OCI-LY7 (cell line): ENCODE results near the gene DNAH17. TPM values are rescaled to one million over a fixed set of nuclear protein-coding genes. Genes with fewer than 3 reads are reported as not detected.
"Not testable (repeated sequence)": the region's sequence is repeated elsewhere in the genome, so short reads cannot be mapped to it uniquely, and the experiment has no call there.

Experiments
- BruUV-seq: library from RNA; stranded (reverse); fragments of 400-500 nt; replicated peaks from 2 replicates; lab custom pipeline; 2021; lab: Mats Ljungman, UMichigan
- CTCF ChIA-PET: fragments of 300-600 bp; sonication (Branson Sonifier 250); formaldehyde crosslinking; loops from one replicate; lab custom pipeline; 2022; ENCODE audit warnings: antibody characterized with exemption; ENCODE audit not compliant: unreplicated experiment; lab: Charles Lee
- POLR2A ChIA-PET: fragments of 300-600 bp; sonication (Branson Sonifier 250); formaldehyde crosslinking; loops from one replicate; lab custom pipeline; 2022; ENCODE audit warnings: antibody characterized with exemption; lab: Charles Lee
- DNase-seq: peaks from one replicate; pipeline ENCODE4 v3.0.0-alpha.2; 2015; ENCODE audit warnings: low spot score
- H2AFZ ChIP-seq: fragments of 200-600 bp; sonication (generic), shearing (Covaris generic); 2 replicates; pipeline ENCODE4 v1.6.1; 2014; ENCODE audit warnings: mild to moderate bottlenecking, antibody characterized with exemption, low read length, moderate library complexity
- H3K27ac ChIP-seq: fragments of 200-600 bp; sonication (generic); 2 replicates; pipeline ENCODE4 v1.5.1; 2014; ENCODE audit warnings: mixed run types, low read depth, mild to moderate bottlenecking, moderate library complexity, low read length, inconsistent platforms; ENCODE audit not compliant: poor library complexity, severe bottlenecking
- H3K36me3 ChIP-seq: fragments of 200-600 bp; sonication (generic); 2 replicates; pipeline ENCODE4 v1.6.1; 2014; ENCODE audit warnings: mild to moderate bottlenecking, antibody characterized with exemption, low read length, moderate library complexity, mixed read lengths; ENCODE audit not compliant: insufficient read depth
- H3K4me1 ChIP-seq: fragments of 200-600 bp; sonication (generic); 2 replicates; pipeline ENCODE4 v1.5.1; 2014; ENCODE audit warnings: mild to moderate bottlenecking, low read length; ENCODE audit not compliant: insufficient read depth, poor library complexity, severe bottlenecking
- H3K4me2 ChIP-seq: fragments of 200-600 bp; sonication (generic); 2 replicates; pipeline ENCODE4 v1.6.1; 2014; ENCODE audit warnings: mild to moderate bottlenecking, low read length
- H3K4me3 ChIP-seq: fragments of 200-600 bp; sonication (generic); 2 replicates; pipeline ENCODE4 v1.5.1; 2014; ENCODE audit warnings: mild to moderate bottlenecking, low read depth, low read length; ENCODE audit not compliant: poor library complexity, severe bottlenecking
- H3K79me2 ChIP-seq: fragments of 200-600 bp; sonication (generic); 2 replicates; pipeline ENCODE4 v1.6.1; 2016; ENCODE audit warnings: low read depth, mild to moderate bottlenecking, low read length, moderate library complexity, mixed read lengths; ENCODE audit not compliant: insufficient read depth
- H3K9me2 ChIP-seq: fragments of 200-600 bp; sonication (generic); 2 replicates; pipeline ENCODE4 v1.6.1; 2016; ENCODE audit warnings: mild to moderate bottlenecking, low read length, mixed read lengths; ENCODE audit not compliant: insufficient read depth
- H3K9me3 ChIP-seq: fragments of 200-600 bp; sonication (generic); 2 replicates; pipeline ENCODE4 v1.6.1; 2014; ENCODE audit warnings: mild to moderate bottlenecking, mixed run types, low read length, mixed read lengths
- H4K20me1 ChIP-seq: fragments of 200-600 bp; sonication (generic); 2 replicates; pipeline ENCODE4 v1.6.1; 2014; ENCODE audit warnings: mild to moderate bottlenecking, antibody characterized with exemption, low read length, moderate library complexity, mixed read lengths; ENCODE audit not compliant: insufficient read depth
- EZH2phosphoT487 ChIP-seq: fragments of 200-600 bp; sonication (generic); IDR thresholded peaks from 2 replicates; pipeline ENCODE4 v1.6.1; 2018; ENCODE audit warnings: low read depth, borderline replicate concordance, mild to moderate bottlenecking, mixed run types, antibody characterized with exemption, low read length, moderate library complexity, mixed read lengths
- intact Hi-C: fragments of 100-400 bp; cut with micrococcal nuclease; formaldehyde crosslinking; loops from one replicate; pipeline ENCODE4 v1.10.0; 2022; ENCODE audit not compliant: unreplicated experiment
- total RNA-seq, 2 experiments: library from RNA; depleted of rRNA in 1 of 2; stranded (reverse); fragments of >200 nt in 1 of 2; shearing (Covaris generic) in 1 of 2; gene quantifications; 2 replicates each; pipeline ENCODE4 v1.2.3, GENCODE V29; 2014 to 2022
- TF ChIP-seq, protein P1 (sequence below): fragments of 200-600 bp; sonication (generic); conservative IDR thresholded peaks from 2 replicates; pipeline ENCODE4 v1.5.1; 2014; ENCODE audit warnings: mild to moderate bottlenecking, antibody characterized with exemption, low read length, moderate library complexity, mixed read lengths

DNAH17 gene
- total RNA-seq, 2 experiments from 2014 or later: 0.89 to 1.1 TPM

DNA sequence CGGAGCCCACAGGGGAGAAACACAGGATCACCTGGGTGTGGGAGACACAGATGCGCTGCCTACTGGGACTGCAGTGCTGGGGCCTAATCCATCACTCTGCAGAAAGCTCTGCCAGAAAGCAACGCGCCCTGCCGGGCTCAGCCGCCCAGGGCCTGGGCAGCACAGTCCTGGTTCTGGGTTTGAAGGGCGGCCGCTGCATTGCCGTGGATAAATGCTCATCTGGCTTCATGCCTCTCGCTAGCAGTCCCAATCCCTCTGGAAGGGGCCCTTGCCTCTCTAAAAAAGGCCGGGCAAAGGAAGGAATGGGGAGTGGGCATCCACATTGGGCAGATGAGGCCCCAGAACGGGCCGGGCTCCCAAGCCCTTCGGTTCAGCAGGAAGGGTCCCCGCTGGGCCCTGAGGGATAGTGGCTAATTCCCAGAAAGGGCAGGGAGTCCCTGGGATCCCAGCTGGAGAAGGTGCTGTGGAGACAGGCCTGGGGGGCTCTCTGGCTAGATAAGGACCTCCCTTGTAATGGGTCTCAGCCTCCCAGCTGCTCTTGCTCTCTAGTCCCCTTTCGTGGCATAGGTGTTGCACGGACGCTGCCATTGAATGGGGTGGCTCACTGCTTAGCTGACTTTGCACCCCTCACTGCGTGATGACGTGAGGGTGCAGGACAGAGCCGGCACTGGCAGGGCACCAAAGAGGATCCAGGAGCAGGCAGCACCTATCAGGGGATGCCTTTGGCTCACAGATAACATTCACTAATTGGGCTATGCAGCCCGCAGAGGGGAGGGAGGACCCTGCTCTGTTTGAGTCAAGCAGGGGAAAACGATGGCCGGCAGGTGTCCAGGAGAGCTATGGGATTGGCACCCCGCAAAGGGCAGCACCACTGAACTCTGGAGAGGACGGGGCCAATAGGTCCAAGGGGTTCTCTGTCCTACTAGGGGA lies 110.1 kb downstream of the DNAH17 start:
- ChIA-PET POLR2A (no interaction called here), CTCF (no interaction called here)
- intact Hi-C loops: no loop called here
- Histone ChIP-seq H4K20me1 (no peaks in the 10 kb centered on the region), H3K79me2 (no peaks in the 10 kb centered on the region), H2AFZ (no peak overlapping the region), H3K4me1 (no peaks in the 10 kb centered on the region), H3K4me2 (no peak overlapping the region), H3K9me2 (no peaks in the 10 kb centered on the region), H3K27ac (no peak overlapping the region), H3K36me3 (no peaks in the 10 kb centered on the region), H3K9me3 (no peaks in the 10 kb centered on the region), H3K4me3 (no peak overlapping the region)
- no TSS peak for BruUV-seq
- no peak for DNase-seq
- TF ChIP-seq, protein P1, sequence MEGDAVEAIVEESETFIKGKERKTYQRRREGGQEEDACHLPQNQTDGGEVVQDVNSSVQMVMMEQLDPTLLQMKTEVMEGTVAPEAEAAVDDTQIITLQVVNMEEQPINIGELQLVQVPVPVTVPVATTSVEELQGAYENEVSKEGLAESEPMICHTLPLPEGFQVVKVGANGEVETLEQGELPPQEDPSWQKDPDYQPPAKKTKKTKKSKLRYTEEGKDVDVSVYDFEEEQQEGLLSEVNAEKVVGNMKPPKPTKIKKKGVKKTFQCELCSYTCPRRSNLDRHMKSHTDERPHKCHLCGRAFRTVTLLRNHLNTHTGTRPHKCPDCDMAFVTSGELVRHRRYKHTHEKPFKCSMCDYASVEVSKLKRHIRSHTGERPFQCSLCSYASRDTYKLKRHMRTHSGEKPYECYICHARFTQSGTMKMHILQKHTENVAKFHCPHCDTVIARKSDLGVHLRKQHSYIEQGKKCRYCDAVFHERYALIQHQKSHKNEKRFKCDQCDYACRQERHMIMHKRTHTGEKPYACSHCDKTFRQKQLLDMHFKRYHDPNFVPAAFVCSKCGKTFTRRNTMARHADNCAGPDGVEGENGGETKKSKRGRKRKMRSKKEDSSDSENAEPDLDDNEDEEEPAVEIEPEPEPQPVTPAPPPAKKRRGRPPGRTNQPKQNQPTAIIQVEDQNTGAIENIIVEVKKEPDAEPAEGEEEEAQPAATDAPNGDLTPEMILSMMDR: no peak

DNA sequence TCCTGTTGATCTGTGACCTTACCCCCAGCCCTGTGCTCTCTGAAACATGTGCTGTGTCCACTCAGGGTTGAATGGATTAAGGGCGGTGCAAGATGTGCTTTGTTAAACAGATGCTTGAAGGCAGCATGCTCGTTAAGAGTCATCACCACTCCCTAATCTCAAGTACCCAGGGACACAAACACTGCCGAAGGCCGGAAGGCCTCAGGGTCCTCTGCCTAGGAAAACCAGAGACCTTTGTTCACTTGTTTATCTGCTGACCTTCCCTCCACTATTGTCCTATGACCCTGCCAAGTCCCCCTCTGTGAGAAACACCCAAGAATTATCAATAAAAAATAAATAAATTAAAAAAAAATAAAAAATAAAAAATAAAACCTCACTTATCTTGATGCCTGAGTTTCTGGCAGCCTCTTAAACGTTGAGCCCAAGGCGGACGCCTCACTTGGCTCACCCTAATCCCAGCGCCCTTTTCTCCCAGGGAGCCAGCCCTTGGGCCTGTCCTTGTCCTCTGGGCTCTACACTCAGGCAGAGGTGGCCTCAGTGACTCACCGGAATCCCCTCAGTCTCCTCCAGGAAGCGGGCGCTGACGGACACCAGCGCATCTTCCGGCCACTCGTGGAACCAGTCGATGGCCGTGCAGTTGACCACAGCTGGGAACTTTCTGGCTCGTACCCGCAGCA lies 110.9 kb downstream of the DNAH17 start:
- H3K4me1 ChIP-seq, H3K4me3 ChIP-seq, H3K9me2 ChIP-seq, H4K20me1 ChIP-seq, H3K9me3 ChIP-seq, H2AFZ ChIP-seq, H3K36me3 ChIP-seq, CTCF ChIA-PET, H3K79me2 ChIP-seq, POLR2A ChIA-PET, intact Hi-C loops, H3K27ac ChIP-seq, H3K4me2 ChIP-seq, BruUV-seq, DNase-seq: not testable (repeated sequence)

DNA sequence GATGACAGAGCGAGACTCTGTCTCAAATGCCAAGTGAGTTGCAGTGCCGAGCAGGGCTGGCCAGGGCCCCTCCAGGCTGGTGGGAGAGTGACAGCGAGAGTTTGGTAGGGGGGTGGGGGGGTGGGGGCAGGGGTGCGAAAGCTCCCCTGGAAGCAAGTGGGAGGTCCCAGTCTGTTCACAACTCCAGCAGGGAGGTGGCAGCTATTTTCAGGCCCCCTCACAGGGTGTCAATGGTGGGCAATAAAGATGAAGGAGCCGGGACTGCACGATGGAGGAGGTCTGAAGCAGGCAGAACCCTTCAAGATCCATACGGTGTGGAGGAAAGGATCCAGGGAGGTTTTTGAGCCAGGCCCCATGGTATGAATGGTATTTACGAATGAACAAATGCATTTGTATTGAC lies 115.0 kb downstream of the DNAH17 start:
- no peaks in the 10 kb centered on the region for H4K20me1 ChIP-seq
- no peak overlapping the region for H3K27ac ChIP-seq
- no peak for DNase-seq
- ChIA-PET CTCF (no interaction called here), POLR2A (no interaction called here)
- no peaks in the 10 kb centered on the region for H3K9me2 ChIP-seq
- H3K4me3 ChIP-seq: no peak overlapping the region
- no peaks in the 10 kb centered on the region for H3K9me3 ChIP-seq
- intact Hi-C loops: no loop called here
- no peak for TF ChIP-seq EZH2phosphoT487
- TF ChIP-seq, protein P1: no peak
- H3K79me2 ChIP-seq: no peaks in the 10 kb centered on the region
- no TSS peak for BruUV-seq
- no peaks in the 10 kb centered on the region for H3K4me1 ChIP-seq
- no peak overlapping the region for H3K4me2 ChIP-seq
- H3K36me3 ChIP-seq: no peaks in the 10 kb centered on the region
- H2AFZ ChIP-seq: no peak overlapping the region
